ENCODE data around the gene MUC5B.

The MUC5B gene

GRCh38 chr11:1279674-1280055, 56.8 kb downstream of the MUC5B start:
- no peak for TF ChIP-seq CTCF (IDR thresholded peaks at IDR 0.05; ENCODE audit: insufficient read depth, low read depth, low read length, missing control alignments)
- DNase-seq (ENCODE audit: low read depth), result no peak
- no peak overlapping the region for H3K4me3 ChIP-seq (ENCODE audit: low read depth, low read length)

- TF ChIP-seq CTCF (IDR thresholded peaks at IDR 0.05; ENCODE audit: insufficient read depth, low read depth, low read length, missing control alignments), result no peak
- no peak for DNase-seq (ENCODE audit: low read depth)
- H3K4me3 ChIP-seq (ENCODE audit: low read depth, low read length), result no peak overlapping the region
These were observed 57.5 kb downstream of the MUC5B start for GRCh38 chr11:1280116-1281035.

- TF ChIP-seq CTCF (IDR thresholded peaks at IDR 0.05; ENCODE audit: insufficient read depth, low read depth, low read length, missing control alignments), result no peak
- DNase-seq (ENCODE audit: low read depth), result no peak
- no peak overlapping the region for H3K4me3 ChIP-seq (ENCODE audit: low read depth, low read length)
These were observed 58.6 kb downstream of the MUC5B start for GRCh38 chr11:1281326-1281973.

GRCh38 chr11:1281974-1282365, 59.1 kb downstream of the MUC5B start:
- H3K4me3 ChIP-seq (ENCODE audit: low read depth, low read length), result no peak overlapping the region
- no peak for DNase-seq (ENCODE audit: low read depth)
- TF ChIP-seq CTCF (IDR thresholded peaks at IDR 0.05; ENCODE audit: insufficient read depth, low read depth, low read length, missing control alignments), result no peak

- TF ChIP-seq CTCF (IDR thresholded peaks at IDR 0.05; ENCODE audit: insufficient read depth, low read depth, low read length, missing control alignments), result no peak
- no peak overlapping the region for H3K4me3 ChIP-seq (ENCODE audit: low read depth, low read length)
- DNase-seq (ENCODE audit: low read depth), result no peak
These were observed 60.2 kb downstream of the MUC5B start for GRCh38 chr11:1283091-1283511.

GRCh38 chr11:1283906-1284305, 61.0 kb downstream of the MUC5B start:
- DNase-seq (ENCODE audit: low read depth), result no peak
- H3K4me3 ChIP-seq (ENCODE audit: low read depth, low read length), result no peak overlapping the region
- no peak for TF ChIP-seq CTCF (IDR thresholded peaks at IDR 0.05; ENCODE audit: insufficient read depth, low read depth, low read length, missing control alignments)

Data from GM12865 (cell line).